Effector memory CD4-positive, alpha-beta T cell (primary cell): ENCODE results near the gene PACRG.

Experiments used
- DNase-seq, 3 donors: peaks; one replicate each; pipeline ENCODE4 v3.0.0-alpha.2; 2020
- H3K27ac ChIP-seq: 2 replicates; pipeline ENCODE4 v1.7.0; 2013; ENCODE audit warnings: mild to moderate bottlenecking, low read length, moderate library complexity; ENCODE audit not compliant: insufficient read depth, poor library complexity, severe bottlenecking
- H3K27me3 ChIP-seq: replicated peaks from 2 replicates; pipeline ENCODE4 v1.7.0; 2013; ENCODE audit warnings: mild to moderate bottlenecking, low read length; ENCODE audit not compliant: insufficient read depth, control insufficient read depth, poor library complexity, severe bottlenecking
- H3K36me3 ChIP-seq: 2 replicates; pipeline ENCODE4 v1.7.0; 2013; ENCODE audit warnings: mild to moderate bottlenecking, low read length, moderate library complexity; ENCODE audit not compliant: control insufficient read depth, insufficient read depth
- H3K4me1 ChIP-seq: 2 replicates; pipeline ENCODE4 v1.7.0; 2013; ENCODE audit warnings: low read length, mild to moderate bottlenecking; ENCODE audit not compliant: control insufficient read depth, insufficient read depth, poor library complexity, severe bottlenecking
- H3K4me3 ChIP-seq: 2 replicates; pipeline ENCODE4 v1.7.0; 2013; ENCODE audit warnings: low read length, low read depth, mild to moderate bottlenecking; ENCODE audit not compliant: insufficient read depth, poor library complexity, severe bottlenecking
- H3K9me3 ChIP-seq: 2 replicates; pipeline ENCODE4 v1.7.0; 2013; ENCODE audit warnings: mild to moderate bottlenecking, low read length, moderate library complexity; ENCODE audit not compliant: control insufficient read depth

PACRG gene

DNA sequence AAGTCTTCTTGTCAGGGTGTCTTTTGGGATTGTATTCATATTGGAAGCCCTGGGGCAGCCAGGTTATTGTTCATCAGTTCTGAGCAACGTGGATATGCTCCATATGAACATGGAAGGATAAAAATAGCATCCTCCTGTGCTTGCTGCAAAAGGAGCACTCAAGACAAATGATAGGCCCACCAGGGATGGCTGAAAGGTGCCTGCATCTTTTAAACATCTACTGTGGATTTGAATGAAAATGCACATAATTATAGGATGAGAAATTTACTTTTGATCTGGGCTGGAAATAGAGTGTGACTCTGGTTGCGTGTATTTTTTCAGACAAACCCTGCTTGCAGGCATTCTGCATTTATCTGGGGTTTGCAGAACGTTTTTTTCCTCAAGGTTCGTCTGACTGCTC lies 299.1 kb downstream of the PACRG start:
- Histone ChIP-seq H3K27ac (no peak overlapping the region), H3K27me3 (no peaks in the 10 kb centered on the region), H3K4me3 (no peak overlapping the region), H3K9me3 (no peaks in the 10 kb centered on the region), H3K36me3 (no peaks in the 10 kb centered on the region), H3K4me1 (no peaks in the 10 kb centered on the region)
- no peak for DNase-seq

DNA sequence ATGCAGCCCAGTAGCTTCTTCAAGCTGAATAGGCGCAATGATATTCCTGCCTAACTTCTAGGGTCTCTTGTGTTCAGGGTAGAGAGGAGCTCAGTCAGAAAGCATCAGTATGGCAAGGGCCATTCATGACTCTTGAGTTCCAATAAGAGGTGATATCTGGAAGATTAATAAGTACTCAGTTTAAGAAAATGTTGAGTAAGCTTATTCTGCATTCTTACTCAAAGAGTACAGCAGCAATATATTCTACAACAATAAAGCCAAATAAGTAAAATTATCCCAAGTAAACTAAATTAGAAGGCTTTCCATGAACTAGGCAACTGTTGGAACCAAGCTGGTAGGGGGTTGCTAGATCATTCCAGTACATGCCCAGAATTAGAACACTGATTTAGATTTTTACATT lies 303.2 kb downstream of the PACRG start:
- Histone ChIP-seq H3K9me3 (no peaks in the 10 kb centered on the region), H3K36me3 (no peaks in the 10 kb centered on the region), H3K27ac (no peak overlapping the region), H3K27me3 (no peaks in the 10 kb centered on the region), H3K4me3 (no peak overlapping the region), H3K4me1 (no peaks in the 10 kb centered on the region)
- no peak for DNase-seq

DNA sequence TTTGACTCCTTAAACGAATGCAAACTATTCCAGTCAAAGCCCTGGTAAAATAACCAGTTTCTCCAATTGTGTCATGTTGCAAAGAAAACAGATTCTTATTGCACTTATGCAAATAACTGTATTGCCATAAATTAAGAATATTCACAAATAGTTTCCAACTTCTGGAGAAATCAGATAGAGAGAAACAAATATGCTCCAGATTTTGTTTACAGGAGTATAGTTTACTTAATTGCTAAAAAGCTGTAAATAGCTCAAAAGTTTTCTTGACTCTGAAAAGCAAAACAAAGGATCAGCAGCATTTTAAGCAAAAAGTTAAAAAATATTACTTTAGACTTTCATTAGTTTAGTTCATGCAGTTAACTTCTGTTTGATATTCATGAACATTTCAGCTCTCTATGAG lies 304.2 kb downstream of the PACRG start:
- no peaks in the 10 kb centered on the region for H3K9me3 ChIP-seq
- no peaks in the 10 kb centered on the region for H3K36me3 ChIP-seq
- no peaks in the 10 kb centered on the region for H3K27me3 ChIP-seq
- no peak overlapping the region for H3K27ac ChIP-seq
- no peak overlapping the region for H3K4me3 ChIP-seq
- DNase-seq: no peak
- no peaks in the 10 kb centered on the region for H3K4me1 ChIP-seq

DNA sequence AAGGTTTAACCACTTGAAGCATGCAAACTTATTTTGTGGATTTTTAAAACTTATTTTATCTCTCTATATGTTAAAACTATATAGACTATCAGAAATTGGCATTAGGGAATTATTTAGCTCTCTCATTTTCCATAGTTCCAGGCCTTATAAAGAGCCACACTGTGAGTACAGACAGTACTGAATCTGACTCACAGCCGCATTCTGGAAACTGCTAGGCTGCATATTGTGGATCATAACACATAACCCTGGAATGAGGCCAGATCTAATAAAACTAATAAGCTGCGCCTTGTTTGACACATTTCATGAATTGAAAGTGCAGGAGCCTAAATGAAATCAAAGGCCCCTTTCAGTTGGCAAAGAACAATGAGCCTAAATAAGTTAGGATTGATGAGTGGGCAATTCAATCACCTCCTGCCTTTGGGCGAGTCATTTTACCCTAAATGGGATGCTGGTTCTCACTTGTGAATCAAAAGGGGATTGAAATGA lies 308.4 kb downstream of the PACRG start:
- H3K36me3 ChIP-seq: no peaks in the 10 kb centered on the region
- no peak overlapping the region for H3K27ac ChIP-seq
- no peaks in the 10 kb centered on the region for H3K27me3 ChIP-seq
- no peak for DNase-seq
- no peaks in the 10 kb centered on the region for H3K4me1 ChIP-seq
- no peaks in the 10 kb centered on the region for H3K9me3 ChIP-seq
- H3K4me3 ChIP-seq: no peak overlapping the region

DNA sequence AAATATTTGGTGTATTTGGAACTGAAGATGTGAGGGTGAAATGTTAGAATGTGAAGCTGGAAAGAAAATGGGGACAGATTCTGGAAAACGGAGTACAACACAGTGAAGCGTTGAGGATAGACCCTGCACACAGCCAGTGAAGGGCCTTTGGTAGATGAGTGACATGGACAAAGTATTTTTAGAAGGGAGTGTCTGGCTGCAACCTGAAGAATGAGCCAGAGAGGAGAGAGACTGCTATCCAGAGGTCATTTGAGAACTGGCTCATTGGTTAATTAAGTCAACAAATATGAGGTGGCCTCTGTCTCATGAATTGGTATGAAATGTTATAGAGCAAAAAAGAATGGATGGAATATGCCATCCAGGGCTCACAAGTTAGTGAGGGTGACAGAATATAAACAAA lies 310.5 kb downstream of the PACRG start:
- no peaks in the 10 kb centered on the region for H3K9me3 ChIP-seq
- H3K4me3 ChIP-seq: no peak overlapping the region
- no peaks in the 10 kb centered on the region for H3K36me3 ChIP-seq
- H3K27me3 ChIP-seq: no peaks in the 10 kb centered on the region
- H3K4me1 ChIP-seq: no peaks in the 10 kb centered on the region
- DNase-seq: no peak
- no peak overlapping the region for H3K27ac ChIP-seq

DNA sequence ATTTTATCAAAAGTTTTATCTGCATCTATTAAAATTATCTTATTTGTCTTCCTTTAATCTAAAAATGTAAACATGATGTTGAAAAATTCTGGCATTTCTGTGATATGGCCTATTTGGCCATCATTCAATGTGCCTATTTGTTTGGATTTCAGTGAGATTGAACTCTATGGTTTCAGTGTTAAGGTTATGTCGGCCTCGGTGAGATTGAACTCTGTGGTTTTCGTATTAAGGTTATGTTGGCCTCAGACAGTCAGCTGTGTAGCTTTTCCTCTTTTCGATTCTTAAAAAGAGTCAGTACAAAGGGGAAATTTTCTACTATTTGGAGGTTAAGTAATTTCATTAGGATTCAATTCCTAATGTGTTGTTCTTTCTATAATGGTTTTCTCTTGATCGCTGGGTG lies 320.6 kb downstream of the PACRG start:
- Histone ChIP-seq H3K36me3 (no peaks in the 10 kb centered on the region), H3K9me3 (no peaks in the 10 kb centered on the region), H3K27ac (no peak overlapping the region), H3K27me3 (no peaks in the 10 kb centered on the region), H3K4me3 (no peak overlapping the region), H3K4me1 (no peaks in the 10 kb centered on the region)
- DNase-seq: no peak

DNA sequence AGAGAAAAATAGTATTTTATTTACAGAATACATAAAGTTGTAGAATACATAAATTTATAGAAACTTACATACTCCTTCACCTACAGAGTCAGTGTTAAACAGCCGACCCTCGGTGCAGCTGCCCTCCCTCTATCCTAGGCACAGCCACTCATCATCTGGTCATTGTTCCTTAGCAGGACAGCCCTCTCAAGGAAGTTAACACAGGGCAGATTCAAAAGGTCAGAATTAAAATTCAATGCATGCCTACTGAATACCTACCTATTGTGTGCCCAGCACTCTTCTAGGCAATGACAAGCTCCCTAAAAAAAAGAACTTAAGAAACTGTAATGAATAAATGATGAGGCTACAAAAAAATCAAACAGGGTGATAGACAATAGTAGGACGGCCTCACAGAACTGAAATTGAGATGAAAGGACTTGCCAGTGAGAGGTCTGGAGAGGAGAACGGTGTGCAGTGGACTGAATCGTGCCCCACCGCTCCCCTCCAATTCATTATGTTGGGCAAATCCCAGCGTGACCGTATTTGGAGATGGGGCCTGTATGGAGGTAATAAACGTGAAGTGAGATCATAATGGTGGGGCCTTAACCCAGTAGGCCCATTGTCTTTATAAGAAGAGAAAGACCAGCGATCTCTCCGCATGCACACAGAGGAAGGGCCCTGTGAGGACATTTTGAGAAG lies 326.0 kb downstream of the PACRG start:
- no peak overlapping the region for H3K4me3 ChIP-seq
- H3K9me3 ChIP-seq: no peaks in the 10 kb centered on the region
- H3K4me1 ChIP-seq: no peaks in the 10 kb centered on the region
- DNase-seq: no peak
- H3K36me3 ChIP-seq: no peaks in the 10 kb centered on the region
- no peaks in the 10 kb centered on the region for H3K27me3 ChIP-seq
- no peak overlapping the region for H3K27ac ChIP-seq

DNA sequence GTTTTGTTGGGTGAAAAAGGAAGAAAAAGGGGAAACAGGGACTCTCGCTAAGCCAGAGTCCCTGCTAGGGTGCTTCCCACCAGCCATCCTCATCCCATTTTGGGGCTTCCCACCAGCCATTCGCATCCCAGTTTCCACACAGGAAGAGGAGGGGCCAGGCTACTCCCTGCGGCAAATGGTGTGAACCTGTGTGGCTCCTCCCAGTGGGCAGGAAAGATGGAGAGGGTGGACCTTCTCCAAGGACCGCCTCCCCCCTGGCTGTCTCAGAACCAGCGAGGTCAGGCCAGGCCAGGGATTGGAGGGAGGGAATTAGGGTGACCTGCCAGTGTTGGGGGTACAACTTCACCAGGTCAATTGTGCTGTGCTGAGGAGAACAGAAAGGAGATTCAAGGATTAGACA lies 326.9 kb downstream of the PACRG start:
- Histone ChIP-seq H3K4me3 (no peak overlapping the region), H3K27me3 (no peaks in the 10 kb centered on the region), H3K27ac (no peak overlapping the region), H3K36me3 (no peaks in the 10 kb centered on the region), H3K9me3 (no peaks in the 10 kb centered on the region), H3K4me1 (no peaks in the 10 kb centered on the region)
- no peak for DNase-seq

DNA sequence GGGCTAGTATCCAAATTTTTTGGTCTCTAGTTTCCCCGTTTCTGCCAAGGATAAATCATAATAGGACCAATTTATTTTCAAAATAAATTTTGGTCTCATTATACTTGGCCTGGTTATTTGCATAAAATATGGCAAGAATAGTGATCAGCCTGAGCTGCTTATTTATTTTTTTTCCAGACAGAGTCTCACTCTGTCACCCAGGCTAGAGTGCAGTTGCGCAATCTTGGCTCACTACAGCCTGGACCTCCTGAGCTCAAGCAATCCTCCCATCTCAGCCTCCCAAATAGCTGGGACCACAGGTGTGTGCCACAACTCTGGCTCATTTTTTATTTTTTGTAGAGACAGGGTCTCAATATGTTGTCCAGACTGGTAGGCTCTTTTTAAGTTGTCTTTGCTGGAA lies 329.5 kb downstream of the PACRG start:
- no peak overlapping the region for H3K4me3 ChIP-seq
- H3K36me3 ChIP-seq: no peaks in the 10 kb centered on the region
- DNase-seq: no peak
- no peak overlapping the region for H3K27ac ChIP-seq
- no peaks in the 10 kb centered on the region for H3K27me3 ChIP-seq
- no peaks in the 10 kb centered on the region for H3K9me3 ChIP-seq
- no peaks in the 10 kb centered on the region for H3K4me1 ChIP-seq

DNA sequence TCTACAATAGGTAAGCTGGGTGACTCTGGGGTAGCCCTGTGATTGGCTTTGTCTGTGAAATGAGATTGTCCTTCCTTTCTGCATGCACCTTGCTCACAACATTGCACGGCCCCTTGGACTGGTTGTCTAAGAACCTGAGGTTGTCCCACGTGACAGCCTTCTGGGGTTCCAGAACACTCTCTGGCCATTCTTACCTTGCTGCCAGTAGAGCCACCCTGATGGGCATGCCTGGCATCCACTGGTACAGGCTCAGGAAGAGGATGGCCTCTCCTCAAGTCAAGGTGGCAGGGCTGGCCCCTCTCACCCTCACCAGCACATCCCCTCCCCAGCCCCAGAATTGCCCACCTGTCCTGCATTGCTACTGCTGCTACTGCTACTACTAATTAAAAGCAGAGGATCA lies 335.0 kb downstream of the PACRG start:
- Histone ChIP-seq H3K9me3 (no peaks in the 10 kb centered on the region), H3K4me1 (no peaks in the 10 kb centered on the region), H3K27me3 (no peaks in the 10 kb centered on the region), H3K27ac (no peak overlapping the region), H3K36me3 (no peaks in the 10 kb centered on the region), H3K4me3 (no peak overlapping the region)
- DNase-seq: no peak
